OCI-LY1 (cell line): ENCODE measurements around the gene COL23A1.

Experiments
- H2AFZ ChIP-seq: fragments of 200-600 bp; sonication (generic), shearing (Covaris generic); 2 replicates; pipeline ENCODE4 v1.6.0; 2014; ENCODE audit warnings: antibody characterized with exemption, mild to moderate bottlenecking, low read length
- H3F3A ChIP-seq: fragments of 200-600 bp; sonication (generic), shearing (Covaris generic); 2 replicates; pipeline ENCODE4 v1.6.0; 2014; ENCODE audit warnings: mild to moderate bottlenecking, antibody characterized with exemption, low read length, moderate library complexity; ENCODE audit not compliant: insufficient read depth
- H3K27ac ChIP-seq: fragments of 200-600 bp; sonication (generic); 2 replicates; pipeline ENCODE4 v1.5.1; 2014; ENCODE audit warnings: low read length, mixed run types, mild to moderate bottlenecking, low read depth; ENCODE audit not compliant: poor library complexity, severe bottlenecking
- H3K27me3 ChIP-seq: fragments of 200-600 bp; sonication (generic); 2 replicates; pipeline ENCODE4 v1.6.0; 2014; ENCODE audit warnings: antibody characterized with exemption, mild to moderate bottlenecking, low read length, moderate library complexity; ENCODE audit not compliant: insufficient read depth
- H3K36me3 ChIP-seq: fragments of 200-600 bp; sonication (generic); 2 replicates; pipeline ENCODE4 v1.6.1; 2014; ENCODE audit warnings: mild to moderate bottlenecking, antibody characterized with exemption, low read length, moderate library complexity, mixed read lengths; ENCODE audit not compliant: insufficient read depth
- H3K4me1 ChIP-seq: fragments of 200-600 bp; sonication (generic); 2 replicates; pipeline ENCODE4 v1.5.1; 2014; ENCODE audit warnings: mild to moderate bottlenecking, low read length, moderate library complexity; ENCODE audit not compliant: insufficient read depth, severe bottlenecking
- H3K4me2 ChIP-seq: fragments of 200-600 bp; sonication (generic), shearing (Covaris generic); 2 replicates; pipeline ENCODE4 v1.6.1; 2014; ENCODE audit warnings: low read length
- H3K4me3 ChIP-seq: fragments of 200-600 bp; sonication (generic); 2 replicates; pipeline ENCODE4 v1.5.1; 2014; ENCODE audit warnings: low read length, low read depth, mild to moderate bottlenecking, mixed read lengths; ENCODE audit not compliant: poor library complexity, severe bottlenecking
- H3K79me2 ChIP-seq: fragments of 200-600 bp; shearing (Covaris generic); 2 replicates; pipeline ENCODE4 v1.6.1; 2016; ENCODE audit warnings: mixed run types, low read length, mixed read lengths; ENCODE audit not compliant: insufficient read depth
- H3K9ac ChIP-seq: fragments of 200-600 bp; sonication (generic), shearing (Covaris generic); 2 replicates; pipeline ENCODE4 v1.6.1; 2014; ENCODE audit warnings: mild to moderate bottlenecking, low read length, mixed read lengths
- H3K9me2 ChIP-seq: fragments of 200-600 bp; sonication (generic), shearing (Covaris generic); 2 replicates; pipeline ENCODE4 v1.6.1; 2014; ENCODE audit warnings: low read depth, mild to moderate bottlenecking, low read length, mixed read lengths
- H3K9me3 ChIP-seq: fragments of 200-600 bp; shearing (Covaris generic); 2 replicates; pipeline ENCODE4 v1.6.1; 2014; ENCODE audit warnings: low read length, mixed read lengths
- H4K20me1 ChIP-seq: fragments of 200-600 bp; sonication (generic), shearing (Covaris generic); 2 replicates; pipeline ENCODE4 v1.6.0; 2016; ENCODE audit warnings: mild to moderate bottlenecking, low read length; ENCODE audit not compliant: insufficient read depth
- CTCF ChIP-seq: fragments of 200-600 bp; sonication (generic), shearing (Covaris generic); IDR thresholded peaks from 2 replicates; pipeline ENCODE4 v1.5.1; 2017; ENCODE audit warnings: mild to moderate bottlenecking, antibody characterized with exemption, low read length, moderate library complexity, mixed read lengths
- EZH2 ChIP-seq: fragments of 200-600 bp; sonication (generic), shearing (Covaris generic); IDR thresholded peaks from 2 replicates; pipeline ENCODE4 v1.8.0; 2017; ENCODE audit warnings: borderline replicate concordance, mixed run types, mild to moderate bottlenecking, antibody characterized with exemption, low read length, moderate library complexity, mixed read lengths

COL23A1 gene

GRCh38 chr5:178504340-178504960, 85.7 kb downstream of the COL23A1 start:
- Histone ChIP-seq H3K4me1 (no peaks in the 10 kb centered on the region), H3K4me2 (no peak overlapping the region), H3K36me3 (no peaks in the 10 kb centered on the region)

GRCh38 chr5:178502401-178503100, 87.6 kb downstream of the COL23A1 start:
- H3K9me3 ChIP-seq: peaks cover 4% of the 10 kb centered on the region; the same call in 1 of the 2 replicates
- H2AFZ ChIP-seq: no peak overlapping the region

More at GRCh38 chr5:178504340-178504960, 85.7 kb downstream of the COL23A1 start:
- Histone ChIP-seq H3K27me3 (peaks cover 3% of the 10 kb centered on the region; the same call in 1 of the 2 replicates), H3K27ac (no peak overlapping the region), H3K9me3 (peaks cover 4% of the 10 kb centered on the region; the same call in 1 of the 2 replicates), H3F3A (no peaks in the 10 kb centered on the region), H3K9ac (no peak overlapping the region), H4K20me1 (no peaks in the 10 kb centered on the region), H2AFZ (no peak overlapping the region), H3K79me2 (no peaks in the 10 kb centered on the region), H3K9me2 (no peaks in the 10 kb centered on the region), H3K4me3 (no peak overlapping the region)
- TF ChIP-seq CTCF (no peak), EZH2 (no peak)

GRCh38 chr5:178499352-178499751, 90.8 kb downstream of the COL23A1 start:
- Histone ChIP-seq H3K9ac (no peak overlapping the region), H3K4me2 (no peak overlapping the region), H3K79me2 (no peaks in the 10 kb centered on the region), H3K27me3 (no peaks in the 10 kb centered on the region), H3K4me3 (no peak overlapping the region), H3K9me2 (no peaks in the 10 kb centered on the region), H3K4me1 (no peaks in the 10 kb centered on the region), H3K36me3 (no peaks in the 10 kb centered on the region), H3K9me3 (peaks cover 4% of the 10 kb centered on the region; the same call in 1 of the 2 replicates), H3F3A (no peaks in the 10 kb centered on the region), H3K27ac (no peak overlapping the region), H2AFZ (no peak overlapping the region), H4K20me1 (no peaks in the 10 kb centered on the region)
- no peak for TF ChIP-seq CTCF
- TF ChIP-seq EZH2: no peak

More at GRCh38 chr5:178502401-178503100, 87.6 kb downstream of the COL23A1 start:
- Histone ChIP-seq H3K79me2 (no peaks in the 10 kb centered on the region), H3K4me1 (no peaks in the 10 kb centered on the region), H3K4me2 (no peak overlapping the region), H3K36me3 (no peaks in the 10 kb centered on the region), H3K9ac (no peak overlapping the region), H3F3A (no peaks in the 10 kb centered on the region), H3K4me3 (no peak overlapping the region), H3K9me2 (no peaks in the 10 kb centered on the region), H3K27me3 (peaks cover 3% of the 10 kb centered on the region; the same call in 1 of the 2 replicates), H3K27ac (no peak overlapping the region), H4K20me1 (no peaks in the 10 kb centered on the region)
- TF ChIP-seq CTCF (no peak), EZH2 (no peak)
